MM.1S (cell line): ENCODE results near the gene NEDD4L.

Experiments used
- CTCF ChIP-seq: fragments of 300-600 bp; sonication (generic); IDR thresholded peaks from 2 replicates; pipeline ENCODE4 v1.5.1; 2016; ENCODE audit warnings: antibody characterized with exemption, low read length, mixed read lengths
- EZH2 ChIP-seq: fragments of 300-600 bp; sonication (generic); optimal IDR thresholded peaks from 2 replicates; pipeline ENCODE3; 2017; ENCODE audit warnings: low read depth, mild to moderate bottlenecking, antibody characterized with exemption, low read length, mixed read lengths
- EZH2phosphoT487 ChIP-seq: fragments of 300-600 bp; sonication (generic); IDR thresholded peaks from 2 replicates; pipeline ENCODE4 v1.6.1; 2018; ENCODE audit warnings: antibody characterized with exemption, low read length

GRCh38 chr18:58411323-58411722 lies 367.3 kb downstream of the NEDD4L start:
- no peak for TF ChIP-seq CTCF
- TF ChIP-seq EZH2 = no peak
- TF ChIP-seq EZH2phosphoT487 = no peak
